Amygdala (tissue), 56 donors: ENCODE results near the gene OR52L1.

ENCODE experiments used
- DNase-seq, 56 donors: peaks; one replicate each; lab custom pipeline; 2025; lab: John Stamatoyannopoulos, UW

The OR52L1 gene

GRCh38 chr11:5941951-5942350, 44.8 kb downstream of the OR52L1 start, which contains the start of gene OR56A3:
Gene OR56A3, plus strand, starts transcription at chr11:5942251. Its CDS starts 5,096 bp downstream, at chr11:5947347.
- no peak for DNase-seq

GRCh38 chr11:5940748-5941147, 46.0 kb downstream of the OR52L1 start:
- no peak for DNase-seq

GRCh38 chr11:5938603-5938965, 48.2 kb downstream of the OR52L1 start:
- no peak for DNase-seq

GRCh38 chr11:5937868-5938602, 48.8 kb downstream of the OR52L1 start:
- DNase-seq: no peak
